OCI-LY7 (cell line): ENCODE measurements around the gene POC1A.

Source experiments
- EZH2phosphoT487 ChIP-seq: fragments of 200-600 bp; sonication (generic); IDR thresholded peaks from 2 replicates; pipeline ENCODE4 v1.6.1; 2018; ENCODE audit warnings: low read depth, borderline replicate concordance, mild to moderate bottlenecking, mixed run types, antibody characterized with exemption, low read length, moderate library complexity, mixed read lengths
- TF ChIP-seq, protein P1 (sequence below): fragments of 200-600 bp; sonication (generic); conservative IDR thresholded peaks from 2 replicates; pipeline ENCODE4 v1.5.1; 2014; ENCODE audit warnings: mild to moderate bottlenecking, antibody characterized with exemption, low read length, moderate library complexity, mixed read lengths

DNA sequence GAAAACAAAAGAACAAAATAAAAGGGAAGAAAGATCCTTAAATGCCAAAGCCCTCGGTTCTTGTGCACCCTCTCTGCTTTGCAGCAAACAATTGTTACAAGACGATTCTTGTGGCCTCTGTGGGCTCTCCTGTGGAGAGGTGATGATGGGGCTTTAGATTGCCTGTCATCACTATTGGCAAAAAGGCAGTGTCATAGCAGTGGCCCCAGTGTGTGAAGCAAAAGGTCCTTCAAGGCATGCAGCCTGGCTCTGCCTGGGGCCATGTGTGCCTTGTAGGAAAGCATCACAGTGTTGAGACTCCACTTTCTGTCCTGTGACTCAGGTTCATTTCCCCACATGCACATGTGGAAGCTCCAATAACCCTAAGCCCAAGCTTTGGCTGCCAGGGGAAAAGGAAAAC, 43.7 kb downstream of the POC1A start:
- TF ChIP-seq, protein P1, sequence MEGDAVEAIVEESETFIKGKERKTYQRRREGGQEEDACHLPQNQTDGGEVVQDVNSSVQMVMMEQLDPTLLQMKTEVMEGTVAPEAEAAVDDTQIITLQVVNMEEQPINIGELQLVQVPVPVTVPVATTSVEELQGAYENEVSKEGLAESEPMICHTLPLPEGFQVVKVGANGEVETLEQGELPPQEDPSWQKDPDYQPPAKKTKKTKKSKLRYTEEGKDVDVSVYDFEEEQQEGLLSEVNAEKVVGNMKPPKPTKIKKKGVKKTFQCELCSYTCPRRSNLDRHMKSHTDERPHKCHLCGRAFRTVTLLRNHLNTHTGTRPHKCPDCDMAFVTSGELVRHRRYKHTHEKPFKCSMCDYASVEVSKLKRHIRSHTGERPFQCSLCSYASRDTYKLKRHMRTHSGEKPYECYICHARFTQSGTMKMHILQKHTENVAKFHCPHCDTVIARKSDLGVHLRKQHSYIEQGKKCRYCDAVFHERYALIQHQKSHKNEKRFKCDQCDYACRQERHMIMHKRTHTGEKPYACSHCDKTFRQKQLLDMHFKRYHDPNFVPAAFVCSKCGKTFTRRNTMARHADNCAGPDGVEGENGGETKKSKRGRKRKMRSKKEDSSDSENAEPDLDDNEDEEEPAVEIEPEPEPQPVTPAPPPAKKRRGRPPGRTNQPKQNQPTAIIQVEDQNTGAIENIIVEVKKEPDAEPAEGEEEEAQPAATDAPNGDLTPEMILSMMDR: no peak
- no peak for TF ChIP-seq EZH2phosphoT487
